CD14-positive monocyte (primary cell): Measurements from ENCODE around the gene ILF2. TPM values are rescaled to one million over a fixed set of nuclear protein-coding genes. Genes with fewer than 3 reads are reported as not detected.

ENCODE experiments used
- DNase-seq, 3 donors: peaks; one replicate each; pipeline ENCODE4 v3.0.0-alpha.2; 2011 to 2022
- H2AFZ ChIP-seq: 2 replicates; pipeline ENCODE4 v1.6.0; 2012; ENCODE audit warnings: mild to moderate bottlenecking, low read depth, low read length, inconsistent platforms; ENCODE audit not compliant: insufficient read depth, poor library complexity, severe bottlenecking
- H3K27ac ChIP-seq, 2 donors: 1 replicate in 1 of 2; 2 replicates in 1 of 2; pipeline ENCODE4 v1.5.1; 2012 to 2013; ENCODE audit warnings: low read length in 2 of 2, control low read depth in 1 of 2, inconsistent platforms in 1 of 2, low read depth in 1 of 2, mild to moderate bottlenecking in 1 of 2
- H3K27me3 ChIP-seq, 2 donors: one replicate each; pipeline versions ENCODE4 v1.6.0 to v1.6.1; 2011 to 2013; ENCODE audit warnings: low read length in 2 of 2; ENCODE audit not compliant: control insufficient read depth in 2 of 2, insufficient read depth in 2 of 2
- H3K36me3 ChIP-seq, 2 donors: replicated peaks in 1 of 2; 1 replicate in 1 of 2; 2 replicates in 1 of 2; pipeline versions ENCODE4 v1.5.1 to v1.6.1; 2012 to 2013; ENCODE audit warnings: low read length in 2 of 2, control low read depth in 1 of 2, inconsistent platforms in 1 of 2, mild to moderate bottlenecking in 1 of 2; ENCODE audit not compliant: insufficient read depth in 2 of 2, control insufficient read depth in 1 of 2
- H3K4me1 ChIP-seq, 2 donors: 1 replicate in 1 of 2; 2 replicates in 1 of 2; pipeline versions ENCODE4 v1.5.1 to v1.6.1; 2012 to 2013; ENCODE audit warnings: low read length in 2 of 2, control low read depth in 1 of 2, inconsistent platforms in 1 of 2, mild to moderate bottlenecking in 1 of 2, moderate library complexity in 1 of 2; ENCODE audit not compliant: insufficient read depth in 2 of 2, control insufficient read depth in 1 of 2
- H3K4me2 ChIP-seq: replicated peaks from 2 replicates; pipeline ENCODE3; 2012; ENCODE audit warnings: low read length, moderate library complexity, mild to moderate bottlenecking; ENCODE audit not compliant: poor library complexity, severe bottlenecking; ENCODE audit errors: extremely low read depth
- H3K4me3 ChIP-seq, 3 experiments: fragments of 200-600 bp in 1 of 3; sonication (generic) in 1 of 3; replicated peaks in 1 of 3; 1 replicate in 2 of 3; 2 replicates in 1 of 3; pipeline ENCODE4 v1.5.1; 2011 to 2013; ENCODE audit warnings: low read length in 3 of 3, mild to moderate bottlenecking in 3 of 3, control low read depth in 2 of 3, low read depth in 2 of 3, inconsistent platforms in 1 of 3, moderate library complexity in 1 of 3
- H3K79me2 ChIP-seq: 2 replicates; pipeline ENCODE4 v1.6.0; 2012; ENCODE audit warnings: mild to moderate bottlenecking, control low read depth, inconsistent platforms, low read length, moderate library complexity; ENCODE audit not compliant: insufficient read depth
- H3K9ac ChIP-seq: 2 replicates; pipeline ENCODE4 v1.6.0; 2017; ENCODE audit warnings: low read length, mild to moderate bottlenecking; ENCODE audit not compliant: insufficient read depth, poor library complexity, severe bottlenecking
- H3K9me3 ChIP-seq, 2 donors: replicated peaks in 1 of 2; 1 replicate in 1 of 2; 2 replicates in 1 of 2; pipeline versions ENCODE4 v1.5.1 to v1.6.1; 2012 to 2013; ENCODE audit warnings: low read length in 2 of 2, control low read depth in 1 of 2; ENCODE audit not compliant: control insufficient read depth in 1 of 2, insufficient read depth in 1 of 2
- H4K20me1 ChIP-seq: 2 replicates; pipeline ENCODE4 v1.6.0; 2012; ENCODE audit warnings: mild to moderate bottlenecking, low read length, control low read depth, moderate library complexity; ENCODE audit not compliant: insufficient read depth
- H3K27ac Mint-ChIP-seq, 7 donors: one replicate each; pipeline ENCODE4 v1.8.0; 2020; ENCODE audit warnings: mild to moderate bottlenecking in 7 of 7, mixed read lengths in 7 of 7, moderate library complexity in 6 of 7, inconsistent platforms in 2 of 7
- H3K27me3 Mint-ChIP-seq, 3 donors: one replicate each; pipeline ENCODE4 v1.8.0; 2021 to 2022; ENCODE audit warnings: low read depth in 3 of 3, mild to moderate bottlenecking in 3 of 3, mixed read lengths in 3 of 3, moderate library complexity in 3 of 3, inconsistent platforms in 1 of 3
- H3K36me3 Mint-ChIP-seq, 2 donors: one replicate each; pipeline ENCODE4 v1.8.0; 2020; ENCODE audit warnings: mixed read lengths in 2 of 2, inconsistent platforms in 1 of 2, mild to moderate bottlenecking in 1 of 2
- H3K4me1 Mint-ChIP-seq: one replicate; pipeline ENCODE4 v1.8.0; 2020; ENCODE audit warnings: mild to moderate bottlenecking, mixed read lengths
- H3K4me3 Mint-ChIP-seq, 2 donors: one replicate each; pipeline ENCODE4 v1.8.0; 2020; ENCODE audit warnings: mild to moderate bottlenecking in 2 of 2, mixed read lengths in 2 of 2, moderate library complexity in 1 of 2
- H3K9me3 Mint-ChIP-seq, 7 donors: one replicate each; pipeline ENCODE4 v1.8.0; 2020 to 2022; ENCODE audit warnings: mixed read lengths in 7 of 7, mild to moderate bottlenecking in 6 of 7, moderate library complexity in 6 of 7, inconsistent platforms in 2 of 7
- WGBS: methylation state at CpG from one replicate; pipeline ENCODE4 v1.1.5; 2013; ENCODE audit warnings: missing lambda C conversion rate; ENCODE audit not compliant: insufficient coverage; 5-methylcytosine and 5-hydroxymethylcytosine counted together
- intact Hi-C, 2 donors: fragments of 100-400 bp; cut with micrococcal nuclease; formaldehyde crosslinking; loops; one replicate each; pipeline versions ENCODE4 v1.15.0 to v1.15.1; 2023
- polyA plus RNA-seq, 3 donors: library from polyadenylated mRNA; depleted of rRNA in 1 of 3; unstranded in 2 of 3; stranded (reverse) in 1 of 3; fragments of 300-500 nt in 2 of 3; fragments of >200 nt in 1 of 3; fragmentation: Illumina TruSeq in 2 of 3; gene quantifications; 1 replicate in 2 of 3; 2 replicates in 1 of 3; pipeline ENCODE4 v1.2.3, GENCODE V29; 2012 to 2021
- TF ChIP-seq, protein P1 (sequence below): fragments of 200-600 bp; IDR thresholded peaks from one replicate; pipeline ENCODE4 v1.8.0; 2022; ENCODE audit warnings: antibody characterized with exemption, mild to moderate bottlenecking

The ILF2 gene
- polyA plus RNA-seq, 3 donors = 103 to 118 (median 115) TPM

DNA sequence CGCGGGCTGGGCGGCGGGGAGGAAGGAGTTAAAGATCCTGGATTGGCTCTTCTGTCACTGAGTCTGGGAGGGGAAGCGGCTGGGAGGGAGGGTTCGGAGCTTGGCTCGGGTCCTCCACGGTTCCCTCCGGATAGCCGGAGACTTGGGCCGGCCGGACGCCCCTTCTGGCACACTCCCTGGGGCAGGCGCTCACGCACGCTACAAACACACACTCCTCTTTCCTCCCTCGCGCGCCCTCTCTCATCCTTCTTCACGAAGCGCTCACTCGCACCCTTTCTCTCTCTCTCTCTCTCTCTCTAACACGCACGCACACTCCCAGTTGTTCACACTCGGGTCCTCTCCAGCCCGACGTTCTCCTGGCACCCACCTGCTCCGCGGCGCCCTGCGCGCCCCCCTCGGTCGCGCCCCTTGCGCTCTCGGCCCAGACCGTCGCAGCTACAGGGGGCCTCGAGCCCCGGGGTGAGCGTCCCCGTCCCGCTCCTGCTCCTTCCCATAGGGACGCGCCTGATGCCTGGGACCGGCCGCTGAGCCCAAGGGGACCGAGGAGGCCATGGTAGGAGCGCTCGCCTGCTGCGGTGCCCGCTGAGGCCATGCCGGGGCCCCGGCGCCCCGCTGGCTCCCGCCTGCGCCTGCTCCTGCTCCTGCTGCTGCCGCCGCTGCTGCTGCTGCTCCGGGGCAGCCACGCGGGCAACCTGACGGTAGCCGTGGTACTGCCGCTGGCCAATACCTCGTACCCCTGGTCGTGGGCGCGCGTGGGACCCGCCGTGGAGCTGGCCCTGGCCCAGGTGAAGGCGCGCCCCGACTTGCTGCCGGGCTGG is 7.9 kb upstream of the ILF2 start, which contains the start of gene NPR1:
TSS of gene NPR1 (plus strand) at position 170 of the 818 bp plus-strand sequence. CDS start at position 591, 421 bp downstream.
- Histone ChIP-seq H4K20me1 (no peaks in the 10 kb centered on the region), H3K27me3 (peaks cover 19 to 41% of the 10 kb centered on the region in 2 donors), H3K9ac (peak within 1 kb of the TSS; percentile 57), H3K27ac (no peak within 1 kb of the TSS), H3K79me2 (no peaks in the 10 kb centered on the region), H3K9me3 (peaks cover 0 to 4% of the 10 kb centered on the region in 2 donors), H3K4me3 (peak within 1 kb of the TSS; percentile 30 to 78 (median 32)), H3K4me2 (peak within 1 kb of the TSS; percentile 95), H3K36me3 (no peaks in the 10 kb centered on the region), H3K4me1 (peaks cover 18 to 27% of the 10 kb centered on the region in 2 donors), H2AFZ (peak within 1 kb of the TSS; percentile 83)
- WGBS = under 1% methylated on average over 78 of the region's 78 CpGs
- peak within 1 kb of the TSS in 1 of 7 donors; percentile 68 for H3K27ac Mint-ChIP-seq
- TF ChIP-seq, protein P1, sequence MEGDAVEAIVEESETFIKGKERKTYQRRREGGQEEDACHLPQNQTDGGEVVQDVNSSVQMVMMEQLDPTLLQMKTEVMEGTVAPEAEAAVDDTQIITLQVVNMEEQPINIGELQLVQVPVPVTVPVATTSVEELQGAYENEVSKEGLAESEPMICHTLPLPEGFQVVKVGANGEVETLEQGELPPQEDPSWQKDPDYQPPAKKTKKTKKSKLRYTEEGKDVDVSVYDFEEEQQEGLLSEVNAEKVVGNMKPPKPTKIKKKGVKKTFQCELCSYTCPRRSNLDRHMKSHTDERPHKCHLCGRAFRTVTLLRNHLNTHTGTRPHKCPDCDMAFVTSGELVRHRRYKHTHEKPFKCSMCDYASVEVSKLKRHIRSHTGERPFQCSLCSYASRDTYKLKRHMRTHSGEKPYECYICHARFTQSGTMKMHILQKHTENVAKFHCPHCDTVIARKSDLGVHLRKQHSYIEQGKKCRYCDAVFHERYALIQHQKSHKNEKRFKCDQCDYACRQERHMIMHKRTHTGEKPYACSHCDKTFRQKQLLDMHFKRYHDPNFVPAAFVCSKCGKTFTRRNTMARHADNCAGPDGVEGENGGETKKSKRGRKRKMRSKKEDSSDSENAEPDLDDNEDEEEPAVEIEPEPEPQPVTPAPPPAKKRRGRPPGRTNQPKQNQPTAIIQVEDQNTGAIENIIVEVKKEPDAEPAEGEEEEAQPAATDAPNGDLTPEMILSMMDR = no peak
- DNase-seq = no peak
- peaks cover 11 to 14% of the 10 kb centered on the region in 2 donors for H3K36me3 Mint-ChIP-seq
- peaks cover 25% of the 10 kb centered on the region for H3K4me1 Mint-ChIP-seq
- peak within 1 kb of the TSS; percentile 84 to 96 for H3K4me3 Mint-ChIP-seq
- peaks cover 0 to 17% (median 12%) of the 10 kb centered on the region in 7 donors for H3K9me3 Mint-ChIP-seq
- intact Hi-C loops = loop anchor here (5.0 kb wide), 2 partner anchors 69 to 309 kb away; partner anchors contain the start of gene RAB13 (in 1 of the 2)
- H3K27me3 Mint-ChIP-seq = peaks cover 46 to 48% (median 47%) of the 10 kb centered on the region in 3 donors

DNA sequence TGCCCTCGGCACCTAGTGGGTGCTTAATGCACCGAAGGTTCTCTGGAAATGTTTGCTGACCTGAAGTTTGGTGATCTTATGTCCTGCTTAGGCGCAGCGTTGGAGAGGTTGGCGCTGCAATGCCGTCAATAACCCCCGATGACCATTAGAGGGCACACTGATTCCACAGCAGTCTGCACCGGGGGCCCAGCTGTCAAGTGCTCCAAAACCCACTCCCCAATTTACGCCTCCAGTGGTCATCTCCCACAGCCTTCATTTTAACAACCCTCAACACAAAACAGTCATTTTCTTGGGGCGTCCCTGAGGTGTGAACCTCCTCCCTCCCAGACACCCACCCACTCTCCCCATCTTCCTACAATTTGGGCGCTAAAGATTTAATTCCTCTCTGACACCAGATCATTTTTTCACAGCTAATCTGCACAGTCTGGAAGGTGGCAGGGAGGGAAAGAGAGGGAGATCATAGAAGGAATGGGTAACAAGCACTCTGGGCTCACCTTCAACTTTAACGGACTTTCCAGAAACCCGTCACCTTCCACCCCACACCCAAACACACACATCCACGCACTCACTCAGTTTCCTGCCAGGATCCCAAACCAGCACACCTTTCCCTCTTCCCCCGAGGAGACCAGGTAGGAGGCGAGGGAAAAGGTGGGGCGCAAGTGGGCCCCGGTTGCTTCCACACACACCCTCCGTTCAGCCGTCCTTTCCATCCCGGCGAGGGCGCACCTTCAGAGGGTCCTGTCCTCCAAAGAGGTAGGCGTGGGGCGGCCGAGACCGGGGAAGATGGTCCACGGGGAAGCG is 7.1 kb upstream of the ILF2 start:
- H3K4me3 ChIP-seq = peak overlapping the region in 2 of 3 experiments; percentile 28 to 78
- peaks cover 19 to 41% of the 10 kb centered on the region in 2 donors for H3K27me3 ChIP-seq
- H3K4me1 ChIP-seq = peaks cover 18 to 27% of the 10 kb centered on the region in 2 donors
- peak in 2 of 3 donors; percentile 56 to 57 for DNase-seq
- Mint-ChIP-seq H3K9me3 (peaks cover 0 to 17% (median 12%) of the 10 kb centered on the region in 7 donors), H3K4me1 (peaks cover 24% of the 10 kb centered on the region), H3K27ac (peak overlapping the region in 1 of 7 donors; percentile 68), H3K27me3 (peaks cover 45 to 48% (median 46%) of the 10 kb centered on the region in 3 donors), H3K4me3 (peak overlapping the region; percentile 84 to 96), H3K36me3 (peaks cover 11 to 14% of the 10 kb centered on the region in 2 donors)
- H3K9ac ChIP-seq = peak overlapping the region; percentile 57
- no peak overlapping the region for H3K27ac ChIP-seq
- H3K36me3 ChIP-seq = no peaks in the 10 kb centered on the region
- no peaks in the 10 kb centered on the region for H3K79me2 ChIP-seq
- 4% methylated on average over 21 of the region's 29 CpGs for WGBS
- H3K4me2 ChIP-seq = peak overlapping the region; percentile 95
- intact Hi-C loops = loop anchor here (5.0 kb wide), 2 partner anchors 69 to 309 kb away; partner anchors contain the start of gene RAB13 (in 1 of the 2)
- no peaks in the 10 kb centered on the region for H4K20me1 ChIP-seq
- peaks cover 0 to 4% of the 10 kb centered on the region in 2 donors for H3K9me3 ChIP-seq
- peak overlapping the region; percentile 83 for H2AFZ ChIP-seq
- TF ChIP-seq, protein P1 = peak; percentile 95
